Jurkat, Clone E6-1 (cell line): ENCODE data around the gene ENG.
"Not testable (repeated sequence)": the region's sequence is repeated elsewhere in the genome, so short reads cannot be mapped to it uniquely, and the experiment has no call there.

ENCODE experiments used
- DNase-seq: peaks from one replicate; pipeline ENCODE4 v3.0.0-alpha.2; 2011; ENCODE audit warnings: low read depth, low spot score
- H3K4me3 ChIP-seq: 2 replicates; pipeline ENCODE4 v1.5.1; 2011; ENCODE audit warnings: mild to moderate bottlenecking, low read length, control low read depth, moderate library complexity

ENG gene

DNA sequence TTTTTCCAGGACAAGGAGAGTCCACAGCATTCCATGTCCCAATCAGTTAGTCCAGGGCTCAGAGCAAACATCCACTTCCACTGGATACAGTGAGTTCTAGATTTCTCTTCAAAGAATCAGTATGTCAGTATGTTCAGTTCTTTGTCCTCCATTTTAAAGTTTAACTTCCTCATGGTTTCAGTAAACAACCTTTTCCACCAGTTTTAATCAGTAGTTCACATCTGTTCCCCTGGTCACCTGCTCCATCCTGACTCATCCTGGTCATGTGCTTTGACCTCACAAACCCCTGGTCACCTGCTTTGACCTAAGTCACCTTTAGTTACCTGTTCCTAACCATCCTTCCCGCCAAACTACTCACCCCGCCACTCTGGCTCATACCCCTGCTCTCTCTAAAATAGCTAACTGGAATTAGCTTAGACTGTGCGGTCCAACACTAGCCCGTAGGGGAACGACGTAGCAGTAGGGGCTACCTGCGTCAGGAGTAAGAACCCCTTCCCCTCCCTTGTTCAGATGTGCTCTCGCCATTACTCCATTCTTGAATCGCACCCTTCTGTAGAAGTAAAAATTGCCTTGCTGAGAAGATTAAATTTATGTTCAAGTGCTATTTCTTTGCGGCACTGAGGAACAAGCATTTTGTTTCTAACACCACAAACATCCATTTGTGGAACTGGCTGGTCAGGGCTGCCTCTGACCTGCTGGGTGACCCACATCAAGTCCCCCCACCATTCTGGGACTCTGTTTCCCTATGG lies 5.5 kb downstream of the ENG start:
- no peak overlapping the region for H3K4me3 ChIP-seq
- DNase-seq: no peak

DNA sequence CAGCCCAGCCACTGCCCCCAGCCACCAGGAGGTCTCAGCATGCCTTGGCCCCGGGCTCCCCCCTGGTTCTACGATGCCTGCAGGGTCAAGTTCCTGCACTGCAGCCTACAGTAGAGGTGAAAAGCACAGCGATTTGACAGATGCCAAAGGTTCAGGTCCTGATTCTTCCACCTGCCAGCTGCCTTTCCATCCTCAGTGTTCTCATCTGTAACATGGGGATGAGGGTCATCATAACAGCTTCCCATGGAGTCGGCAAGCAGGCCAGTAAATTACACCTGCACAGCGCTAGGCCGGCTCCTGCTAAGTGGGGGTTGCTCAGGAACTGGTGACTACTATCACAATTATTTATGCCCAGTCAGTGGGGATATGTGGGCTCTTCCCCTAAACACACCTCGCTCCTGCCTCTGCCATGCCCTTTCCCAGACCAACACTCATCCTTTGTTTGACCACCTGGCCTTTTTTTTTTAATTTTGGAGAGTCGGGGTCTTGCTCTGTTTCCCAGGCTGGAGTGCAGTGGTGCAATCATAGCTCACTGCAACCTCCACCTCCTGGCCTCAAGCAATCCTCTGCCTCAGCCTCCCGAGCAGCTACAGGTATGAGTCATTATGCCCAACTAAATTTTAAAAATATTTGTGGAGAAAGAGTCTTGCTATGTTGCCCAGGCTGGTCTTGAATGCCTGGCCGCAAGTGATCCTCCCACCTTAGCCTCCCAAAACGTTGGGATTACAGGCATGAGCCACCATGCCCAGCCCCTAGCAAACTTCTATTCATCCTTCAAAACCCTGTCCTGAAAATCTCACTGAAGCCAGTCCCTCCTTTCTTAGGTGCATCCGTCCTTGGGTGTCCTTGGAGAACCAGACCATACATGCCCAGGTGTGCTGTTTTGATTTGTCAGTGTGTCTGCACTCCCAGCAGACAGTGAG lies 6.4 kb downstream of the ENG start:
- no peak for DNase-seq
- no peak overlapping the region for H3K4me3 ChIP-seq

DNA sequence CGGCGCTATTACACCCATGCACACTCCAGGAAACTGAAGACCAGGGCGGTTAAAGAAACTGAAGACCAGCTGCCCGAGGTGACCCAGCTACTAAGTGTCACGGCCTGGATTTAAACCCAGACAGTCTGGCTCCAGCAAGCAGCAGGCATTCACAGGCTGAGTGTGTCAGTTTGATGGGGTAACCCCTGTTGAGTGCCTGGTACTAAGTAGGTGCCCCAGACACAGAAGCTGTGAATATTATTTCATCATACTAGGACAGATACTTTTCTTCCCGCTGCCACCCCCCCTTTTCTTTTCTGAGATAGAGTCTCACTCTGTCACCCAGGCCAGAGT lies 7.3 kb downstream of the ENG start:
- no peak for DNase-seq
- H3K4me3 ChIP-seq: no peak overlapping the region

DNA sequence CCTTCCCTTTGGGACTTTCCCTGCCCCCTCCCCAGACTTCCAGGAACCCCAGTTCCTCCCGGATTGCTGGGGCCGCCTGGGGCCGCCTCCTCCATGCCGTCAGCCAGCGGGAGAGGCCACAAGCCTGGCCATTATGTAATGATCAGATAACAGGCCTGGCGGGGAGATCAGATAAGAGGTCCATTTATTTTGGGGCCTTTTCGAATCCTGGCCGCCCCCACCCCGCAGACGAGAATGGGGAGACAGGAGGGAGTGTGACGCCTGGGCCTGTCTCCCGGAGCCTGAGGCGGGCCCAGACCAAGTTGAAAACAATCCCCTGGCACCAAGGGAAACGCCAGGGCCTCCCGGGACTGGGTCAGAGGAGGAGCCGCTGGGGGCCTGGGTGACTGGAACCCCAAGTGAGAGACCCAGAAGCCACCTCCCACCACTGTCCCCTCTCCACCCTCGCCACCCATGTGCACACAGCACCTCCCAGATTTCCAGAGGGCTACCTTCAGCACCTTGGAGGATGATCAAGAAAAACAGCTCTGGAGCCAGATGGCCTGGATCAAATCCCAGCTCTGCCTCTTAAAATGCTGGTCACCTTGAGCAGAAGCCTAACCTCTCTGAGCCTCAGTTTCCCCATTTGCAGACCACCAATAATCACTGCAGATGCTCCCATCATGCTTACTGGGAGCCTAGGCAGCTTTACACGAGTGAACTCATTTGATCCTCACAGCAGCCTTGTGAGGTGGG lies 7.8 kb downstream of the ENG start:
- DNase-seq: no peak
- no peak overlapping the region for H3K4me3 ChIP-seq

DNA sequence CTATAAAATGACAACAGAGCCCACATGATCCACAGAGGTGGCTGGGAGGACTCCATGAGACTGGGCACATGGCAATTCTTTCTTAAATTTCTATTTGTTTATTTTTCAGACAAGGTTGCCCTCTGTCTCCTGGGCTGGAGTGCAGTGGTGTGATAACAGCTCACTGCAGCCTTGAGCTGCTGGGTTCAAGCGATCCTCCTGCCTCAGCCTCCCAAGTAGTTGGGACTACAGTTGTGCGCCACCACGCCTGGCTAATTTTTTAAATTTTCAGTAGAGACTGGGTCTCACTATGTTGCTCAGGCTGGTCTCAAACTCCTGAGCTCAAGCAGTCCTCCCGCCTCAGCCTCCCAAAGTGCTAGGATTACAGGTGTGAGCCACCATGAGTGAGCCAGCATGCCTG lies 8.8 kb downstream of the ENG start:
- not testable (repeated sequence) for DNase-seq, H3K4me3 ChIP-seq

DNA sequence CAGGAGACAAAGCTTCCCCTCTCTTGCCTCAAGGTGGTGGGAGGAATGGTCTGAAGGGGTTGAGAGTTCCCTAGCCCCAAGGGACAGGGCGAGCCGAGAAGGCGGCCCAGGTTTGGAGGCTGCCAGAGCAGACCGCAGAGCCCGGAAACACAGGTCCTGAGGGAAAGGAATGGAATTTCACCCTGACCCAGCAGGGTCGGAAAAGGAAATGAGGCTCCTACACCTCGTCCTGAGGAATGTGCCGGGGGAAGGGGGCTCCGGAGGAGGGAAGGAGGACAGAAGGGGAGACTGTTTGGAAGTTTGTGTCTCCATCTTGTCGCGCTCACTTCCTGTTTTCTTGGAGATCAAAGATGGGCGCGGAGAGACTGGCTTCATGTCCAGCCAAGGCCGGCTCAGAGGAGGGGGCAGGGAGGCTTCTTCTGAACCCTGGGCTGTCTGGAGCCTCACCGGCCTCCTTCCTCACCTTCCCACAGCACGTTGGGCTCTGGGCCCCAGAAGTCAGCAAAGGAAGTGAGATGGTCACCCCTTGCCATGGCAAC lies 9.6 kb downstream of the ENG start:
- no peak overlapping the region for H3K4me3 ChIP-seq
- no peak for DNase-seq

DNA sequence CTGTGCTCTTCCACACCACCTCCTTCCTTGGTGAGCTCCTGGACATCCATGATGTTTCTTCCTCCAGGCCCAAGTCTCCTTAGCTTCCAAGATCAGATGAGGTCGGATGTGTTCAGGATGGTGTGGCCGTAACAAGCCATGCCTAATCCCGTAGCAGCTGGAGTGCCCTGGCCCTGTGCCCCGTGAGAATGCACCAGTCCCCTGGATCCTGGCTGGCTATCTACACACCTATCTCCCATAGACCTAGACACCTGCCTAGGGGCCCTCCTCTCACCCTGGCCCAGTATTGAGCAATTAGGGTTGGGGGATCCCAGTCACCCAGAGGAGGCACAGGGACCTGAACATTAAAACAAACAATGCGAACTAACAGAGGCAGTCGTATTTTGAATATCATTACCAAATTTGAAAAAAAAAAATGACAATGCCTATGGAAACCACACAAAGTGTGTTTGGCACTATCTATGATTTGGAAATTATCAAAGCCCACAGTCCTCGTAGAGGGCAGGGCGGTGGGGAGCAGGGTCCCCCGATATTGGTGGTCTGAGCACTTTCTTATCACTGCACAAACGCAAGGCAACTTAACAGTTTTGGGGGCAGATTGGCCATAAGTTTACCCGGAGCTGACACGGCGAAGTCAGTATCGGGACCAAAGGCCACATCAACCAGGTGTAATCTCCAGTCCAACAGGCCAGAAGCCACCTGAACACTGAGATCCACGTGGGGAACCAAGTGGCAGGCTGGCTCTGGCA lies 13.2 kb downstream of the ENG start:
- no peak overlapping the region for H3K4me3 ChIP-seq
- DNase-seq: no peak

DNA sequence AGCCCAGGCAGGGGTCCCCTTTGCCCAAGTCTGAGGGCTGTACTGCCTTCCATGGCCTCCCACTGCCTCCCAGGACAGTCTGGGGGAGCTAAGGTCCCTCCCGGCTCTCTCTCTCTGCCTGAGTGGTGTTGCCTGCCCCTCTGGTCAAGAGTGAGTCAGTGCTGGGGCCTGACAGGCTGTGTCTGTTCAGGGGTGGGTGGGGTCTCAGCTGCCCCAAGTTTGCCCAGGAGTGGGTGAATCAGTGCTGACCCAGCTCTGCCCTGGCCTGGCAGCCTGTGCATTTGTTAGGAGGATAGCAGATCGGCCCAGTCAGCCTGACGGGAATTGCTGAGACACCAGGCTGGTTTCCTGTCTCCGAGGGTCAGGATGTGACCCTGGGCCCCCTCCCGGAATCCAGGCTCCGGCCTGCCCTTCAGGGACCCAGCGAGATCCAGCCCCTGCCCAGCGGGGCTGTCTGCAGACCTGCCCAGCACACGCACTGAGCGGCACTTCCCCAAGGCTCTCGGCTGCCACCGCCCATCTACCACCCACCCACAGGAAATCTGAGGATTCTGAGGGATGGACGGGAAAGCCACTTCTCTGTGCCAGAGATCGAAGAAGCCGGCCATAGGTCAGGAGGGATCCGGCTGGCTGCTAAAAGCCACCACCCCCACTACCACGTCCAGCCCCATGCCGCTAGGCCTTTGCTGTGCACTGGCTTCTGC lies 15.9 kb downstream of the ENG start:
- DNase-seq: no peak
- H3K4me3 ChIP-seq: no peak overlapping the region

DNA sequence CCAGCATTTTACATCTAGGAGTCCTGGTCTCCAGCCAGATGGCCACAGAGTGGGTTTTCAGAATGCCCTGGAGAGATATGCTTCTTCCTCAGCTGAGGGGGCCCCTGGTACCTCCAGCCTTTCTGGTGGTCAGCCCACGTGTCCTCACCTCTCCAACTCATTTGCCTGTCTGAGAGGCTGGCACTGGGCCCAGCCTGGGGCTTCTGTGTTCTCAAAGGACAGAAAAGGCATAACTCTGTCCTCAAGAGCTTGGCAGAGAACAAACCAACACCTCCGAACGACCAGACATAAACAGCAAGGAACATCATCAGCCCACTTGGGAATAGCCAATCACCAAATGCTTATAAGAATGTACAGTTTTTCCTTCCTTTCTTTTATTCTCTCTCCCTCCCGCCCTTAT lies 17.1 kb downstream of the ENG start:
- H3K4me3 ChIP-seq: no peak overlapping the region
- no peak for DNase-seq

DNA sequence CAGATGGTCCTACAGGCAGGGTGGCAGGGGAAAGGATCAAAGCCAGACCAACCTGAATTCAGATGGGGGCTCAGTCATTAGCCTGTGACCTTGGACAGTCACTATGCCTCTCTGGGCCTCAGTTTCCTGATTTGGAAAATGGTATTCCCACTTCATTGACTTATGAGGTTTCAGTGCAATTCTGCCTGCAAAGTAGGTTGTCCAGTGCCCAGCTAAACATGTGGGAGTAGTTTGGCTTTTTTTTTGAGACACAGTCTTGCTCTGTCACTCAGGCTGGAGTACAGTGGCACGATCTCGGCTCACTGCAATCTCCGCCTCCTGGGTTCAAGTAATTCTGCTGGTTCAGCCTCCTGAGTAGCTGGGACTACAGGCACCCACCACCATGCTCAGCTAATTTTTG lies 17.9 kb downstream of the ENG start:
- not testable (repeated sequence) for H3K4me3 ChIP-seq

DNA sequence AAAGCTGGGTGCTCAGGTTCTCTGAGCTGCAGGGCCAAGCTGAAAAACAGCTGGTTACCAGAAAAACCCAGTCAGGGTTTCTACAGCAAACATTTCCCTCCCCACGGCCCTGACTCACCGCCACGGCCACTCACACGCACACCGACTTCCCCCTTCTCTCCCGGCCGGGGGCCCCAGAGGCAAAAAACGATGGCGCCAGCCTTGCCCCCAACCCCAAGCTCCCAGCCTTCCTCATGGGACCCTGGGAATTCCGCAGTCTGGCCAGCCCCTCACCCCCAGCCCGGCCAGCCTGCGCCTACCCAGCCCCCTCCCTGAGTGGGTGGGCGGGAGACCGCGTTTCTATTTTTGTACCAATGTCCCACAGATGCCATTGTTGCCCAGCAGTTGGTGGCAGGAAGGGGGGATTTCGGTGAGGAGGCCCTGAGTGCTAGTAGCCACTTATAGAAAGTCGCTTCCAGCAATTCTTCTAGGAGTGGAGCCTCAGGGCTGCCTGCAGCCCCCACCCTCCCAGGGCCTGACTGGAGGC lies 18.4 kb downstream of the ENG start:
- no peak overlapping the region for H3K4me3 ChIP-seq
- DNase-seq: no peak

More for the DNA sequence above, 17.9 kb downstream of the ENG start:
- DNase-seq: not testable (repeated sequence)

DNA sequence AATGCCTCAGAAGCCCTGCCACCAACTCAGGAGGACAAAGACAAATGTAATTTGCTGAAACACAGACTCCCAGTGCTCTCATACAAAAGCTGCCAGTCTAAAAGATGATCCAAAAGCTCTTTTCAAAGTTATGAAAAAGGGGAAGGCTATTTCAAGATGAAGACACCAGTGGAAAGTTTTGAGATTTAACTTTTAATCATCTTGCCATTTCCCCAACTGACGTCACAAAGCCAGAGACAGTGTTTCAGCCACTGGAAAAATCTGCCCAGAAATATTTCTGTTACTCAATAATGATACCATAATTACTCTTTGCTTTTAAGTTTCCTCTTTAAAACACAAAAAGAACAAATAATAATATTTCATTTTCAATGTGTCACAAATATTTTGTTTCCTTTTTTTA lies 20.9 kb downstream of the ENG start:
- DNase-seq: no peak
- H3K4me3 ChIP-seq: no peak overlapping the region

DNA sequence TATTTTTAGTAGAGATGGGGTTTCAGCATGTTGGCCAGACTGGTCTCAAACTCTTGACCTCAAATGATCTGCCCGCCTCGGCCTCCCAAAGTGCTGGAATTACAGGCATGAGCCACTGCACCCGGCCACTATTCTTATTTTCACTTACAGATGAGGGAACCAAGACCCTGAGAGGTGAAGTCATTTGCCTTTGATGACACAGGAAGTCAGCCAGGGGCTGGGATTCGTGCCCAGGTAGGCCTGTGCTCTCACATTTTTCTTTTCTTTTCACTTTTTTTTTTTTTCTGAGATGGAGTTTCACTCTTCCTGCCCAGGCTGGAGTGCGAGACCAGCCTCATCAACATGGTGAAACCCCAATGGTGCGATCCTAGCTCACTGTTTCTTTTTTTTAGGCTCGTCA lies 22.2 kb downstream of the ENG start:
- no peak overlapping the region for H3K4me3 ChIP-seq
- DNase-seq: peak; percentile 19

DNA sequence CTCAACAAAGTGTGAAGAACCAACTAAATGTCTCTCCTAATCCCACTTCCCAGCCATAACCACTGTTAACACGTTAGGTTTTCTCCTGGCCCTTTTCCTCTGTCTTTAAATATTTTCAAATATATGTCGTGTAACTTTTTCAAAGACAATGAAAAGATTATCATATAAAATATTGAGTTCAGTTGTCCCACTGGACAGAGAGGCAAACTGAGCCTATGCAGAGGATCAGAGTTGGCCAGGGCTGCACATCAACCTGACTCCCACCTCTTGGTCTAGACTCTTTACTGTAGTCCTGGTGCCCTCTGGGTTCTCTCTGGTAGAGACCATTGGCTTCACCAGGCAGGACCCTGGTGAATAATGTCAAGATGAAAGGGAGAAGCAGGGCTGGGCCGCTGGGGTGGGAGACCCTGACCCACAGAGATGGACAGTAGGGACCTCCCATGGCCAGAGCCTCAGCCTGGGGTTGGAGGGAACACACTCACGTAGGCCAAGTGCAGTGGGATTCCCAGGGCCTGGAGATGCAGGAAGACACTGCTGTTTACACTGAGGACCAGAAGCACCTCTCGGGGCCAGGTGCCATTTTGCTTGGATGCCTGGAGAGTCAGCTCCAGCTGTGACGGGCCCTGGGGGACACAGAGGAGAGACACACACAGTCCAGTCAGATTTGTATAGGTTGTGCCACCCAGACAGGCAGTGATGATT lies 25.1 kb downstream of the ENG start:
- no peak overlapping the region for H3K4me3 ChIP-seq
- no peak for DNase-seq

DNA sequence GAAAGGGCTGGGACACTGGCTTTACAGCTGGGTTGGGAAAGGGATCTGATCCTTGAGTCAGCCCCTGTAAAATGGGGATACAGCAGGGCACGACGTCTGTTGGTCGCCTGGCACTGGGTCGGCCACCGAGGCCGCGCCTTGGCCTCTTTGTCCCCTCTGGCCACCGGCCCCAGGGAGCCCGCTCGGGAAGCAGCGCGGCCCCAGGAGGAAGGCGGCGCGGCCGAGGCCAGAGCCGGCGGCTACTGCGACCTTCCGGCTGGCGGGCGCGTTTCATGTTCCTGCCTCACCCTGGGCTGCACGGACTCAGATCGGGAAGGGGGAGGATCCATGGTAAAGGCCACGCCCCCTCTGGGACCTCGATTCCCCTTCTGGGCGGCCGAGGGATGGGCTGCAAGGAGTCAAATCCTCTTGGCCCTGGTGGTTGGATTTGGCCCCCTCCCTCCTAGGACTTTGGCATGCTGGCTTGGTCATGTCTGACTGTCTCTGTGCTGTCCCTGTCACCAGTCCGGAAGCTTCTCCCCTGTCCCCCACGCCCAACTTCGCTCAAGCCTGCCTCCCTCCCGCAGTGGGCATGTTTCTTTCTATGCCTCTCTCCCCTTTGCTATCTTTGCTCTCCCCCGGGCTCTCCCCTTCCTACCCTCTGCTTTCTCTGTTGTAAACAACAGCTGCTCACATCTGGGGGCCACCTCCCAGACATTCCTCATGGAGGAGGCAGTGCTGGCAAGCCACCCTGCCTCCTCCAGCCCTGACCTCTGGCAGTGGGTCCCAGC lies 26.0 kb downstream of the ENG start:
- DNase-seq: no peak

DNA sequence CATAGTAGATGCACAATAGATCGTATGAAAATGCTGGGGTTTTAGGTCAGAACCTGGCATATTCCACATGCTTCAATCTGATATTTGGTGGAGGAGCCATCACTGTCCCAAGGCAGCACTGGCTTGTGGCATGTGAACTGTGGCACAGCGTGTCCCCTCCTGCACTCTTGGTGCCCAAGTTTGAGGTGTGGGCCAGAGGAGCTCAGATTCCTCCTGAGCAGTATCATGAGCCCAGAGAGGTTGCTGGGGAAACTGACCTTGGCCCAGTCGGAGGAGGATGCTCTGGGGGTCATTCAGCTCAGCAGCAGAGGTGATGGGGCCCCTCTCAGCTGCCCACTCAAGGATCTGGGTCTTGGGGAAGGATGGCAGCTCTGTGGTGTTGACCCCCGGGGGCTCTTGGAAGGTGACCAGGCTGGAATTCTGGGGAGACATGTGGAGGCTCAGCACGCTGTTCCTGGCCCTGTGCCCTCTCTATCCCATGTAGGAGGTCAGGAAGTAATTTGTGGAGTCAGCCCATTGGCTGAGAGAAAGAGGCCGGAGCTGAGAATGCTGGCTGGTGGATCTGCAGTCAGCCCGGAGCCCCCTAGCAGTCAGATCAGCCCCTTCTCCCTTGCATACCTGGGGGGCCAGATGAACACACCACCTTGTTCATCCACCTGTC lies 28.1 kb downstream of the ENG start:
- H3K4me3 ChIP-seq: no peak overlapping the region
- DNase-seq: no peak

More for the DNA sequence above, 26.0 kb downstream of the ENG start:
- no peak overlapping the region for H3K4me3 ChIP-seq
